Neural progenitor cell (in vitro differentiated cells): Measurements from ENCODE around the gene BNIP1. TPM values are rescaled to one million over a fixed set of nuclear protein-coding genes. Genes with fewer than 3 reads are reported as not detected.
A peak's percentile ranks its signal among the peaks of the same experiment; 100 is the strongest.

ENCODE experiments used
- DNase-seq: peaks from one replicate; pipeline ENCODE4 v3.0.0-alpha.2; 2016; ENCODE audit warnings: low spot score
- H2AFZ ChIP-seq: fragments of 200-600 bp; sonication (generic); replicated peaks from 2 replicates; pipeline ENCODE4 v1.6.1; 2016; ENCODE audit warnings: antibody characterized with exemption
- H3F3A ChIP-seq: fragments of 200-600 bp; sonication (generic); 2 replicates; pipeline ENCODE4 v1.6.1; 2016; ENCODE audit warnings: antibody characterized with exemption, low read depth
- H3K27ac ChIP-seq: fragments of 200-600 bp; sonication (generic); 2 replicates; pipeline ENCODE4 v1.5.1; 2016; ENCODE audit warnings: mild to moderate bottlenecking
- H3K27me3 ChIP-seq: fragments of 200-600 bp; sonication (generic); 2 replicates; pipeline ENCODE4 v1.6.1; 2016; ENCODE audit warnings: mild to moderate bottlenecking, moderate library complexity
- H3K36me3 ChIP-seq: fragments of 200-600 bp; sonication (generic); 2 replicates; pipeline ENCODE4 v1.5.1; 2016
- H3K4me1 ChIP-seq: fragments of 200-600 bp; sonication (generic); 2 replicates; pipeline ENCODE4 v1.6.1; 2016; ENCODE audit warnings: mixed run types
- H3K4me2 ChIP-seq: fragments of 200-600 bp; sonication (generic); 2 replicates; pipeline ENCODE4 v1.6.1; 2016
- H3K4me3 ChIP-seq: fragments of 200-600 bp; sonication (generic); 2 replicates; pipeline ENCODE4 v1.5.1; 2016
- H3K79me2 ChIP-seq: fragments of 200-600 bp; sonication (generic); 2 replicates; pipeline ENCODE4 v1.6.1; 2016; ENCODE audit warnings: low read depth
- H3K9ac ChIP-seq: fragments of 200-600 bp; sonication (generic); 2 replicates; pipeline ENCODE4 v1.6.1; 2016
- H3K9me3 ChIP-seq: fragments of 200-600 bp; sonication (generic); 2 replicates; pipeline ENCODE4 v1.5.1; 2016; ENCODE audit warnings: low read depth
- H4K20me1 ChIP-seq: fragments of 200-600 bp; sonication (generic); 2 replicates; pipeline ENCODE4 v1.6.1; 2016; ENCODE audit warnings: low read depth
- H3K27ac Mint-ChIP-seq: 3 replicates; pipeline ENCODE4 v1.8.0; 2021; ENCODE audit warnings: mixed read lengths
- H3K27me3 Mint-ChIP-seq: 2 replicates; pipeline ENCODE4 v1.8.0; 2022; ENCODE audit warnings: low read depth, mild to moderate bottlenecking, inconsistent platforms, moderate library complexity, mixed read lengths; ENCODE audit not compliant: insufficient read depth
- H3K36me3 Mint-ChIP-seq: 3 replicates; pipeline ENCODE4 v1.8.0; 2021; ENCODE audit warnings: mixed read lengths
- H3K4me1 Mint-ChIP-seq: 3 replicates; pipeline ENCODE4 v1.8.0; 2021; ENCODE audit warnings: mixed read lengths
- H3K4me3 Mint-ChIP-seq: 3 replicates; pipeline ENCODE4 v1.8.0; 2021; ENCODE audit warnings: mild to moderate bottlenecking, moderate library complexity, mixed read lengths
- H3K9me3 Mint-ChIP-seq: 3 replicates; pipeline ENCODE4 v1.8.0; 2020; ENCODE audit warnings: mixed read lengths
- EZH2 ChIP-seq: fragments of 200-600 bp; sonication (generic); IDR thresholded peaks from 2 replicates; pipeline ENCODE4 v1.6.1; 2017; ENCODE audit warnings: antibody characterized with exemption, mild to moderate bottlenecking, moderate library complexity
- EZH2phosphoT487 ChIP-seq: fragments of 200-600 bp; sonication (generic); IDR thresholded peaks from 2 replicates; pipeline ENCODE4 v1.6.1; 2017; ENCODE audit warnings: antibody characterized with exemption
- total RNA-seq: library from RNA; depleted of rRNA; stranded (reverse); fragments of >200 nt; gene quantifications from 2 replicates; pipeline ENCODE4 v1.2.3, GENCODE V29; 2015; ENCODE audit warnings: low replicate concordance
- TF ChIP-seq, protein P1 (sequence below): fragments of 200-600 bp; sonication (generic); IDR thresholded peaks from 2 replicates; pipeline ENCODE4 v1.5.1; 2017; ENCODE audit warnings: antibody characterized with exemption, mild to moderate bottlenecking

The BNIP1 gene
- total RNA-seq, 1 donor from 2014 or later = 15.0 TPM

DNA sequence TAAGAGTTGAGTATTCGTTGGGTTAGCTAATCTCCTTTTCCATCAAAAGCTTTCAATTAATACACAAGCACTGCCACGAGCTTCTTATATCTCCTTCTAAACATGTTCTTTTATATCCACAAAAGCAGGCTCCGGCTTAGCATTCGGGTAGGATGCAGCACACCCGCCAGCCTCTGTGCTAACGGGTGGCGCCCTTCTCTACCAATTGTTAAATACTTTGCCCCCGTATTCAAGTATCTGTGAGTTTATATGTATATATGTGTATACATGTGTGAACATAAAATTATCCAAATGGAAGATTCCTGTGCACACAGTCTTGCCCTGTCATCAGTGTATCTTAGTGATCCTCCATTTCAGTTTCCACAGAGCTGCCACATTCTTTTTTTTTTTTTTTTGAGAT lies 27.8 kb downstream of the BNIP1 start:
- no peaks in the 10 kb centered on the region for H3K79me2 ChIP-seq
- peaks cover 10% of the 10 kb centered on the region for H3K27me3 Mint-ChIP-seq
- H3K4me1 Mint-ChIP-seq = no peaks in the 10 kb centered on the region
- H3K27ac ChIP-seq = no peak overlapping the region
- no peaks in the 10 kb centered on the region for H4K20me1 ChIP-seq
- no peaks in the 10 kb centered on the region for H3K36me3 Mint-ChIP-seq
- H3K36me3 ChIP-seq = no peaks in the 10 kb centered on the region
- TF ChIP-seq EZH2 = no peak
- no peak for TF ChIP-seq EZH2phosphoT487
- TF ChIP-seq, protein P1, sequence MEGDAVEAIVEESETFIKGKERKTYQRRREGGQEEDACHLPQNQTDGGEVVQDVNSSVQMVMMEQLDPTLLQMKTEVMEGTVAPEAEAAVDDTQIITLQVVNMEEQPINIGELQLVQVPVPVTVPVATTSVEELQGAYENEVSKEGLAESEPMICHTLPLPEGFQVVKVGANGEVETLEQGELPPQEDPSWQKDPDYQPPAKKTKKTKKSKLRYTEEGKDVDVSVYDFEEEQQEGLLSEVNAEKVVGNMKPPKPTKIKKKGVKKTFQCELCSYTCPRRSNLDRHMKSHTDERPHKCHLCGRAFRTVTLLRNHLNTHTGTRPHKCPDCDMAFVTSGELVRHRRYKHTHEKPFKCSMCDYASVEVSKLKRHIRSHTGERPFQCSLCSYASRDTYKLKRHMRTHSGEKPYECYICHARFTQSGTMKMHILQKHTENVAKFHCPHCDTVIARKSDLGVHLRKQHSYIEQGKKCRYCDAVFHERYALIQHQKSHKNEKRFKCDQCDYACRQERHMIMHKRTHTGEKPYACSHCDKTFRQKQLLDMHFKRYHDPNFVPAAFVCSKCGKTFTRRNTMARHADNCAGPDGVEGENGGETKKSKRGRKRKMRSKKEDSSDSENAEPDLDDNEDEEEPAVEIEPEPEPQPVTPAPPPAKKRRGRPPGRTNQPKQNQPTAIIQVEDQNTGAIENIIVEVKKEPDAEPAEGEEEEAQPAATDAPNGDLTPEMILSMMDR = no peak
- H3K4me1 ChIP-seq = peaks cover 16% of the 10 kb centered on the region
- H3K4me3 ChIP-seq = no peak overlapping the region
- peaks cover 2% of the 10 kb centered on the region for H3K9me3 Mint-ChIP-seq
- H3K4me2 ChIP-seq = no peak overlapping the region
- no peaks in the 10 kb centered on the region for H3K9me3 ChIP-seq
- no peak for DNase-seq
- H2AFZ ChIP-seq = no peak overlapping the region
- H3K27me3 ChIP-seq = no peaks in the 10 kb centered on the region
- H3F3A ChIP-seq = peaks cover 5% of the 10 kb centered on the region
- H3K27ac Mint-ChIP-seq = no peak overlapping the region
- no peak overlapping the region for H3K4me3 Mint-ChIP-seq
- H3K9ac ChIP-seq = no peak overlapping the region

DNA sequence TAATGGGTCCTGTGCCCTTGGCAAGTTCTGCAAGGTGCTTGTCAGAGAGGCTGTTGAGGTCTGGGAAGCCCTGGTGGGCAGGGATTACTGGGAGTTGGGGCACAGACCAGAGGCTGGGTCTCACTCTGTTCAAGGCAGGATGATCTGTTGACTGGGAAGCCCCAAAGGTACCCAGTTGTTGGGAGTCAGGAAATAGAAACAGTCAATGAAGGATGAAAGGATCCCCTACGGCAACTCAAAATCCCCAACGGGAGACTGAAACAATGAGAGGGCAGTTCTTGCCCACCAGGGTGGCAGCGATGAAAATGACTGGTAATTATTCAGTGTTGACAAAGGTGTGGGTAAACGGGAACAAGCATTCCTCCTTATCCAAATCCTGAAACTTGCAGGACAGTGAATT lies 31.2 kb downstream of the BNIP1 start:
- Histone ChIP-seq H3K4me2 (no peak overlapping the region), H2AFZ (peak overlapping the region; percentile 45), H3K79me2 (no peaks in the 10 kb centered on the region), H3K9ac (no peak overlapping the region), H3K4me3 (no peak overlapping the region), H3K36me3 (no peaks in the 10 kb centered on the region), H3K9me3 (no peaks in the 10 kb centered on the region), H3K27me3 (no peaks in the 10 kb centered on the region), H4K20me1 (no peaks in the 10 kb centered on the region), H3F3A (no peaks in the 10 kb centered on the region), H3K27ac (no peak overlapping the region), H3K4me1 (peaks cover 7% of the 10 kb centered on the region)
- TF ChIP-seq EZH2 (no peak), EZH2phosphoT487 (no peak)
- TF ChIP-seq, protein P1 = no peak
- no peak overlapping the region for H3K27ac Mint-ChIP-seq
- no peak overlapping the region for H3K4me3 Mint-ChIP-seq
- H3K36me3 Mint-ChIP-seq = no peaks in the 10 kb centered on the region
- DNase-seq = peak; percentile 8
- H3K4me1 Mint-ChIP-seq = peaks cover 7% of the 10 kb centered on the region
- H3K9me3 Mint-ChIP-seq = peaks cover 2% of the 10 kb centered on the region
- H3K27me3 Mint-ChIP-seq = peaks cover 10% of the 10 kb centered on the region

DNA sequence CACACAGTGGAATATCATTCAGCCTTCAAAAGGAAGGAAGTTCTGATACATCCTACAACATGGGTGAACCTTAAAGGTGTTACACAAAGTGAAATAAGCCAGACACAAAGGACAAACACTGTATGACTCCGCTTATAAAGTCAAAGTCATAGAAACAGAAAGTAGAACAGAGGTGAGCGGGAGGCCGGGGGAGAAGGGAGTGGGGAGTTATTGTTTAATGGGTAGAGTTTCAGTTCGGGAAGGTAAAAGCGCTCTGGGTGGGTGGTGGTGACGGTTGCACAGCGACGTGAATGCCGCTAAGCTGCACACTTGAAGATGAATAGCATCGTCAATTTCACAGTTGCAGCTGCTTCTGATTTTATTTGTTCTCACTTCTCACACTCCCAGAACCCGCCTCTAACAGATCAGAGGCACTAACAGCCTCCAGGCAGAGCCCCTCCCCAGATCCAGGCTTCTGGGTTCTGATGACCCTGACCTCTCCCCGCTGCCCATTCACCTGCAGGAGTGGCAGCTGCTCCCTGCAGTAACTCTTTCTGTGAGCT lies 34.1 kb downstream of the BNIP1 start:
- TF ChIP-seq EZH2phosphoT487 = no peak
- no peak for TF ChIP-seq EZH2
- TF ChIP-seq, protein P1 = no peak
- Histone ChIP-seq H3K9me3 (no peaks in the 10 kb centered on the region), H3K36me3 (no peaks in the 10 kb centered on the region), H3K9ac (no peak overlapping the region), H3K4me1 (peaks cover 7% of the 10 kb centered on the region), H3K27ac (no peak overlapping the region), H3K4me2 (no peak overlapping the region), H3F3A (no peaks in the 10 kb centered on the region), H4K20me1 (no peaks in the 10 kb centered on the region), H3K79me2 (no peaks in the 10 kb centered on the region), H3K4me3 (no peak overlapping the region), H3K27me3 (no peaks in the 10 kb centered on the region), H2AFZ (no peak overlapping the region)
- peaks cover 9% of the 10 kb centered on the region for H3K27me3 Mint-ChIP-seq
- no peaks in the 10 kb centered on the region for H3K36me3 Mint-ChIP-seq
- DNase-seq = no peak
- peaks cover 7% of the 10 kb centered on the region for H3K4me1 Mint-ChIP-seq
- H3K4me3 Mint-ChIP-seq = no peak overlapping the region
- peak overlapping the region; percentile 73 for H3K27ac Mint-ChIP-seq
- no peaks in the 10 kb centered on the region for H3K9me3 Mint-ChIP-seq
